ENCODE data around the gene SPIN2B.

Gene SPIN2B

GRCh38 chrX:57070185-57070984, 51.0 kb downstream of the SPIN2B start:
- no peak for DNase-seq (ENCODE audit: low read depth)
